Hepatocyte (in vitro differentiated cells): ENCODE results near the gene PKP4.

Experiments used
- CTCF ChIP-seq: fragments of 200-600 bp; sonication (generic); IDR thresholded peaks from 2 replicates; pipeline ENCODE4 v1.5.1; 2016; ENCODE audit warnings: antibody characterized with exemption, mild to moderate bottlenecking; ENCODE audit not compliant: poor library complexity
- EZH2 ChIP-seq: fragments of 200-600 bp; sonication (generic); IDR thresholded peaks from 2 replicates; pipeline ENCODE4 v1.6.1; 2016; ENCODE audit warnings: antibody characterized with exemption, mild to moderate bottlenecking, borderline replicate concordance
- EZH2phosphoT487 ChIP-seq: fragments of 200-600 bp; sonication (generic); IDR thresholded peaks from one replicate; pipeline ENCODE4 v1.6.1; 2018; ENCODE audit warnings: antibody characterized with exemption, mild to moderate bottlenecking, low read depth, moderate library complexity; ENCODE audit not compliant: unreplicated experiment, severe bottlenecking

GRCh38 chr2:158676696-158677095, 219.9 kb downstream of the PKP4 start:
- TF ChIP-seq CTCF (no peak), EZH2phosphoT487 (no peak), EZH2 (no peak)
